A549 (cell line): Measurements from ENCODE around the gene LYRM2. TPM values are rescaled to one million over a fixed set of nuclear protein-coding genes. Genes with fewer than 3 reads are reported as not detected.

Experiments
- ATAC-seq, 2 experiments: fragments of 200-7000 bp in 1 of 2; fragments of >200 bp in 1 of 2; cut with Nextera tagmentation in 1 of 2; cut with Tn5 transposase in 1 of 2; 3 replicates each; pipeline versions ENCODE4 v1.8.0 to v1.9.1; 2018 to 2020; ENCODE audit warnings: mild to moderate bottlenecking in 1 of 2, moderate library complexity in 1 of 2
- CTCF ChIA-PET: fragments of 300-600 bp; sonication (Branson Sonifier 250); formaldehyde crosslinking; extraction: SDS; loops from one replicate; lab custom pipeline; 2021; ENCODE audit warnings: antibody characterized with exemption, inconsistent platforms; lab: Yijun Ruan, JAX
- POLR2A ChIA-PET: fragments of 350-600 bp; formaldehyde crosslinking; extraction: SDS; loops from one replicate; lab custom pipeline; 2021; ENCODE audit warnings: antibody characterized with exemption, inconsistent platforms; lab: Yijun Ruan, JAX
- DNase-seq, 2 experiments: peaks; one replicate each; pipeline versions ENCODE4 v3.0.0 to v3.0.0-alpha.2; 2011 to 2016; ENCODE audit warnings: low read depth in 1 of 2, low spot score in 1 of 2
- FAIRE-seq: peaks from 2 replicates; lab custom pipeline; 2011; peaks lifted over from hg19 to GRCh38; lab: Jason Lieb, UNC
- H3K27ac ChIP-seq, 2 experiments: fragments of >200 bp; sonication (Bioruptor Twin); formaldehyde crosslinking; 3 replicates each; pipeline ENCODE4 v1.5.1; 2016 to 2017
- H3K4me1 ChIP-seq: fragments of >200 bp; sonication (Bioruptor Twin); formaldehyde crosslinking; 3 replicates; pipeline ENCODE4 v1.6.1; 2016
- H3K4me2 ChIP-seq: fragments of >200 bp; sonication (Bioruptor Twin); formaldehyde crosslinking; 3 replicates; pipeline ENCODE4 v1.6.1; 2016
- H3K4me3 ChIP-seq: fragments of >200 bp; sonication (Bioruptor Twin); formaldehyde crosslinking; 3 replicates; pipeline ENCODE4 v1.5.1; 2016
- H3K9me3 ChIP-seq: fragments of >200 bp; sonication (Bioruptor Twin); formaldehyde crosslinking; 3 replicates; pipeline ENCODE4 v1.6.1; 2016
- ATOH8 ChIP-seq: fragments of 250-450 bp; sonication (Bioruptor Pico); IDR thresholded peaks from 2 replicates; pipeline ENCODE4 v1.5.0; 2020; ENCODE audit warnings: low read depth, mild to moderate bottlenecking, moderate library complexity
- BCL3 ChIP-seq: fragments of >200 bp; sonication (Bioruptor Twin); formaldehyde crosslinking; IDR thresholded peaks from 3 replicates; pipeline ENCODE4 v1.6.1; 2016
- CBX2 ChIP-seq: fragments of 200-600 bp; sonication (generic); IDR thresholded peaks from 2 replicates; pipeline ENCODE4 v1.6.1; 2016; ENCODE audit warnings: low read depth, mild to moderate bottlenecking, borderline replicate concordance
- E2F6 ChIP-seq: IDR thresholded peaks from 2 replicates; pipeline ENCODE4 v1.6.1; 2012; ENCODE audit warnings: low read depth, borderline replicate concordance
- EHMT2 ChIP-seq: fragments of 200-600 bp; sonication (generic); IDR thresholded peaks from 2 replicates; pipeline ENCODE4 v1.6.1; 2016; ENCODE audit warnings: antibody characterized with exemption, low read depth, mild to moderate bottlenecking, moderate library complexity
- FOSB ChIP-seq: fragments of 250-450 bp; sonication (Bioruptor Pico); IDR thresholded peaks from 2 replicates; pipeline ENCODE4 v1.5.0; 2020; ENCODE audit warnings: mild to moderate bottlenecking, moderate library complexity
- HDAC2 ChIP-seq: fragments of 200-600 bp; sonication (generic); IDR thresholded peaks from 2 replicates; pipeline ENCODE4 v1.6.1; 2016
- HEYL ChIP-seq: fragments of 250-450 bp; sonication (Bioruptor Pico); IDR thresholded peaks from 2 replicates; pipeline ENCODE4 v1.8.0; 2021; ENCODE audit warnings: mild to moderate bottlenecking, moderate library complexity
- HOXB13 ChIP-seq: fragments of 250-450 bp; sonication (Bioruptor Pico); IDR thresholded peaks from 2 replicates; pipeline ENCODE4 v1.5.0; 2020; ENCODE audit warnings: low read depth, mild to moderate bottlenecking, moderate library complexity
- JUN ChIP-seq, 2 experiments: fragments of >200 bp; sonication (Bioruptor Twin); formaldehyde crosslinking; IDR thresholded peaks; 2 replicates in 1 of 2; 3 replicates in 1 of 2; pipeline ENCODE4 v1.6.1; 2016 to 2017
- KDM1A ChIP-seq: fragments of 200-600 bp; sonication (generic); IDR thresholded peaks from 2 replicates; pipeline ENCODE4 v1.6.1; 2016; ENCODE audit warnings: low read depth, mild to moderate bottlenecking
- MAFK ChIP-seq: fragments of 450-650 bp; IDR thresholded peaks from 2 replicates; pipeline ENCODE4 v1.6.1; 2014; ENCODE audit not compliant: partially characterized antibody
- MAZ ChIP-seq: fragments of 150-350 bp; IDR thresholded peaks from 2 replicates; pipeline ENCODE4 v1.6.1; 2014; ENCODE audit warnings: antibody characterized with exemption, low read depth, low read length, borderline replicate concordance
- MYC ChIP-seq: IDR thresholded peaks from 2 replicates; pipeline ENCODE4 v1.6.1; 2012; ENCODE audit warnings: mild to moderate bottlenecking, inconsistent platforms, low read length, improper control_type of control experiment, borderline replicate concordance
- NPAS2 ChIP-seq: fragments of 250-450 bp; sonication (Bioruptor Pico); IDR thresholded peaks from 2 replicates; pipeline ENCODE4 v1.8.0; 2022; ENCODE audit warnings: mild to moderate bottlenecking, moderate library complexity, borderline replicate concordance
- PHF8 ChIP-seq: fragments of 200-600 bp; sonication (generic); IDR thresholded peaks from 2 replicates; pipeline ENCODE4 v1.6.1; 2016; ENCODE audit warnings: low read depth, mild to moderate bottlenecking, antibody characterized with exemption, moderate library complexity, borderline replicate concordance
- REST ChIP-seq: fragments of 200-600 bp; sonication (generic); IDR thresholded peaks from 2 replicates; pipeline ENCODE4 v1.6.1; 2016; ENCODE audit warnings: antibody characterized with exemption, mild to moderate bottlenecking, moderate library complexity
- RFX5 ChIP-seq: fragments of 450-650 bp; IDR thresholded peaks from 2 replicates; pipeline ENCODE4 v1.7.1; 2014; ENCODE audit warnings: antibody characterized with exemption, mild to moderate bottlenecking, moderate library complexity
- SMC3 ChIP-seq: fragments of >200 bp; sonication (Bioruptor Twin); formaldehyde crosslinking; IDR thresholded peaks from 3 replicates; pipeline ENCODE4 v1.6.1; 2018; ENCODE audit warnings: inconsistent platforms
- TFCP2L1 ChIP-seq: fragments of 250-450 bp; sonication (Bioruptor Pico); IDR thresholded peaks from 2 replicates; pipeline ENCODE4 v1.5.0; 2021; ENCODE audit warnings: mild to moderate bottlenecking
- ZC3H11A ChIP-seq: fragments of 450-650 bp; IDR thresholded peaks from 2 replicates; pipeline ENCODE4 v1.6.1; 2014; ENCODE audit warnings: antibody characterized with exemption, mild to moderate bottlenecking
- ZSCAN20 ChIP-seq: fragments of 250-450 bp; sonication (Bioruptor Pico); IDR thresholded peaks from 2 replicates; pipeline ENCODE4 v1.8.0; 2022; ENCODE audit warnings: mild to moderate bottlenecking, moderate library complexity
- WGBS: methylation state at CpG from one replicate; pipeline ENCODE4 v1.1.6; 2017; ENCODE audit errors: missing lambda C conversion rate; 5-methylcytosine and 5-hydroxymethylcytosine counted together
- polyA plus RNA-seq, 4 experiments: library from polyadenylated mRNA; depleted of rRNA in 3 of 4; stranded (reverse); fragments of >200 nt; fragmentation: RNase III in 1 of 4; extraction: RNeasy Plus Mini Kit Qiagen cat#74134 plus additional on column Dnase treatment in 1 of 4; gene quantifications; 2 replicates in 3 of 4; 3 replicates in 1 of 4; pipeline ENCODE4 v1.2.3, GENCODE V29; 2011 to 2017

The LYRM2 gene
- polyA plus RNA-seq, 2 of the 4 experiments (the other 2 are of a cell fraction): 33.2 to 56.0 TPM

- no peak for DNase-seq
- Histone ChIP-seq H3K4me3 (no peak overlapping the region), H3K9me3 (no peaks in the 10 kb centered on the region), H3K27ac (no peak overlapping the region), H3K4me1 (no peaks in the 10 kb centered on the region), H3K4me2 (no peak overlapping the region)
- no peak for FAIRE-seq
- no peak for ATAC-seq
- TF ChIP-seq JUN (IDR thresholded peaks at IDR 0.05) (no peak), KDM1A (no peak), REST (no peak), HDAC2 (no peak), ATOH8 (CRISPR knock-in tag) (no peak), NPAS2 (CRISPR knock-in tag) (no peak), TFCP2L1 (CRISPR knock-in tag) (no peak), PHF8 (no peak), ZSCAN20 (CRISPR knock-in tag) (no peak)
- ChIA-PET CTCF (interaction anchor here (1.1 to 1.2 kb wide), 2 partner anchors 12 to 184 kb away, joined by 3 read pairs; no protein-coding TSS in a partner anchor), POLR2A (no interaction called here)
- 68% methylated on average over 3 of the region's 5 CpGs for WGBS
Measured at GRCh38 chr6:89616531-89616930, 22.0 kb downstream of the LYRM2 start.

GRCh38 chr6:89615882-89616281 is 22.7 kb downstream of the LYRM2 start:
- TF ChIP-seq MAZ (no peak), CBX2 (no peak)
- ATAC-seq (no peak), FAIRE-seq (no peak), DNase-seq (no peak)
- POLR2A ChIA-PET: no interaction called here
- CTCF ChIA-PET: interaction anchor here (1.1 kb wide), 1 partner anchor 183 kb away, joined by 3 read pairs; no protein-coding TSS in a partner anchor
- Histone ChIP-seq H3K27ac (no peak overlapping the region), H3K4me1 (no peaks in the 10 kb centered on the region), H3K4me3 (no peak overlapping the region), H3K9me3 (no peaks in the 10 kb centered on the region), H3K4me2 (no peak overlapping the region)
- 90% methylated on average over 5 of the region's 5 CpGs for WGBS

GRCh38 chr6:89613790-89614189 is 24.8 kb downstream of the LYRM2 start:
- H3K9me3 ChIP-seq: no peaks in the 10 kb centered on the region
- FAIRE-seq: no peak
- no peak overlapping the region for H3K27ac ChIP-seq
- no peak for ATAC-seq
- no peak overlapping the region for H3K4me2 ChIP-seq
- ChIA-PET CTCF (interaction anchor here (1.4 to 2.6 kb wide), 3 partner anchors 10 to 247 kb away, joined by 3 to 19 read pairs (median 6); partner anchors contain the start of gene ANKRD6), POLR2A (no interaction called here)
- DNase-seq: no peak
- H3K4me3 ChIP-seq: no peak overlapping the region
- 76% methylated on average over 3 of the region's 5 CpGs for WGBS
- H3K4me1 ChIP-seq: no peaks in the 10 kb centered on the region
- TF ChIP-seq HEYL (no peak), ZC3H11A (no peak)

- Histone ChIP-seq H3K4me3 (no peak overlapping the region), H3K4me2 (no peak overlapping the region), H3K27ac (no peak overlapping the region), H3K9me3 (no peaks in the 10 kb centered on the region), H3K4me1 (no peaks in the 10 kb centered on the region)
- FAIRE-seq (no peak), ATAC-seq (peak in 1 of 2 experiments; percentile 51; a peak in 1 of 6 replicates), DNase-seq (no peak)
- CTCF ChIA-PET: interaction anchor here (1.4 to 2.6 kb wide), 4 partner anchors 180 to 301 kb away, joined by 3 to 19 read pairs (median 6); partner anchors contain the start of gene ANKRD6
- TF ChIP-seq ZSCAN20 (CRISPR knock-in tag) (no peak), TFCP2L1 (CRISPR knock-in tag) (no peak), SMC3 (no peak), HOXB13 (CRISPR knock-in tag) (no peak), BCL3 (no peak), PHF8 (no peak), MYC (no peak), MAFK (no peak), FOSB (CRISPR knock-in tag) (no peak), RFX5 (no peak), E2F6 (no peak), EHMT2 (no peak)
- 78% methylated on average over 12 of the region's 12 CpGs for WGBS
- POLR2A ChIA-PET: no interaction called here
Measured at GRCh38 chr6:89612121-89612520, 26.4 kb downstream of the LYRM2 start.
